DOHH2 (cell line): ENCODE results near the gene SLC39A11.

Source experiments
- H3F3A ChIP-seq: fragments of 200-600 bp; sonication (generic), shearing (Covaris generic); 2 replicates; pipeline ENCODE4 v1.6.0; 2016; ENCODE audit warnings: antibody characterized with exemption, mild to moderate bottlenecking; ENCODE audit not compliant: control insufficient read depth, insufficient read depth
- H3K27ac ChIP-seq: fragments of 200-600 bp; sonication (generic); 2 replicates; pipeline ENCODE4 v1.5.1; 2014; ENCODE audit warnings: low read depth, mild to moderate bottlenecking, low read length, moderate library complexity
- H3K27me3 ChIP-seq: fragments of 200-600 bp; sonication (generic); 2 replicates; pipeline ENCODE4 v1.6.1; 2014; ENCODE audit warnings: mild to moderate bottlenecking, low read length, mixed read lengths; ENCODE audit not compliant: control insufficient read depth
- H3K36me3 ChIP-seq: fragments of 200-600 bp; sonication (generic); 2 replicates; pipeline ENCODE4 v1.6.1; 2014; ENCODE audit warnings: mild to moderate bottlenecking, low read length, moderate library complexity, mixed read lengths; ENCODE audit not compliant: control insufficient read depth
- H3K4me1 ChIP-seq: fragments of 200-600 bp; sonication (generic); 2 replicates; pipeline ENCODE4 v1.6.1; 2014; ENCODE audit warnings: mild to moderate bottlenecking, low read length, mixed read lengths; ENCODE audit not compliant: control insufficient read depth
- H3K4me2 ChIP-seq: fragments of 200-600 bp; sonication (generic); 2 replicates; pipeline ENCODE4 v1.6.0; 2014; ENCODE audit warnings: mild to moderate bottlenecking, low read length, moderate library complexity
- H3K4me3 ChIP-seq: fragments of 200-600 bp; sonication (generic); 2 replicates; pipeline ENCODE4 v1.5.1; 2014; ENCODE audit warnings: mild to moderate bottlenecking, low read length, mixed read lengths
- H3K79me2 ChIP-seq: fragments of 200-600 bp; sonication (generic); 2 replicates; pipeline ENCODE4 v1.6.1; 2014; ENCODE audit warnings: mild to moderate bottlenecking, low read length, mixed read lengths; ENCODE audit not compliant: control insufficient read depth
- H3K9me2 ChIP-seq: fragments of 200-600 bp; sonication (generic); replicated peaks from 2 replicates; pipeline ENCODE4 v1.6.1; 2014; ENCODE audit warnings: mild to moderate bottlenecking, low read length, mixed read lengths; ENCODE audit not compliant: control insufficient read depth
- H3K9me3 ChIP-seq: fragments of 200-600 bp; sonication (generic); 2 replicates; pipeline ENCODE4 v1.6.1; 2014; ENCODE audit warnings: antibody characterized with exemption, low read length, mixed read lengths; ENCODE audit not compliant: control insufficient read depth, insufficient read depth
- H4K20me1 ChIP-seq: fragments of 200-600 bp; sonication (generic); 2 replicates; pipeline ENCODE4 v1.6.0; 2014; ENCODE audit warnings: low read depth, mild to moderate bottlenecking, antibody characterized with exemption, low read length, moderate library complexity; ENCODE audit not compliant: control insufficient read depth, insufficient read depth
- EZH2phosphoT487 ChIP-seq: fragments of 200-600 bp; sonication (generic); IDR thresholded peaks from 2 replicates; pipeline ENCODE4 v1.6.1; 2017; ENCODE audit warnings: borderline replicate concordance, mild to moderate bottlenecking, antibody characterized with exemption, low read length, moderate library complexity, mixed read lengths
- TF ChIP-seq, protein P1 (sequence below): fragments of 200-600 bp; sonication (generic); IDR thresholded peaks from one replicate; pipeline ENCODE4 v1.5.1; 2014; ENCODE audit warnings: antibody characterized with exemption, mild to moderate bottlenecking, low read depth, low read length; ENCODE audit not compliant: poor library complexity, severe bottlenecking

Gene SLC39A11

DNA sequence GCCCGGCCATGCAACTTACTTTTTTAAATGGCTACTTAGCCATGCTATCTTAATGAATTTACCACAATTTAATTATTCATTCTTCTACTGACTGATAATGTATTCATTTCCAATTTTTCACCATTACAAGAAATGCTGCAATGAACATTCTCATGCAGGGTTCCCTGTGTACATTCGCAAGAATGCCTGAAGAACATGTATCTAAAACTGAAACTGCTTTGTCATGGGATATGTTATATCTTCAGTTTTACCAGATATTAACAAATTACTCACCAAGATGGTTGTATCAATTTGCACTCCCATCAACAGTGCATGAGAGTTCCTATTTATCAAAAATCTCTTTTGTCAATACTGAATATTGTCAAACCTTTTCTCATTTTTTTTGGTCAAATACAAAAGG lies 100.8 kb downstream of the SLC39A11 start:
- TF ChIP-seq, protein P1, sequence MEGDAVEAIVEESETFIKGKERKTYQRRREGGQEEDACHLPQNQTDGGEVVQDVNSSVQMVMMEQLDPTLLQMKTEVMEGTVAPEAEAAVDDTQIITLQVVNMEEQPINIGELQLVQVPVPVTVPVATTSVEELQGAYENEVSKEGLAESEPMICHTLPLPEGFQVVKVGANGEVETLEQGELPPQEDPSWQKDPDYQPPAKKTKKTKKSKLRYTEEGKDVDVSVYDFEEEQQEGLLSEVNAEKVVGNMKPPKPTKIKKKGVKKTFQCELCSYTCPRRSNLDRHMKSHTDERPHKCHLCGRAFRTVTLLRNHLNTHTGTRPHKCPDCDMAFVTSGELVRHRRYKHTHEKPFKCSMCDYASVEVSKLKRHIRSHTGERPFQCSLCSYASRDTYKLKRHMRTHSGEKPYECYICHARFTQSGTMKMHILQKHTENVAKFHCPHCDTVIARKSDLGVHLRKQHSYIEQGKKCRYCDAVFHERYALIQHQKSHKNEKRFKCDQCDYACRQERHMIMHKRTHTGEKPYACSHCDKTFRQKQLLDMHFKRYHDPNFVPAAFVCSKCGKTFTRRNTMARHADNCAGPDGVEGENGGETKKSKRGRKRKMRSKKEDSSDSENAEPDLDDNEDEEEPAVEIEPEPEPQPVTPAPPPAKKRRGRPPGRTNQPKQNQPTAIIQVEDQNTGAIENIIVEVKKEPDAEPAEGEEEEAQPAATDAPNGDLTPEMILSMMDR: no peak
- no peak for TF ChIP-seq EZH2phosphoT487
- no peaks in the 10 kb centered on the region for H3K79me2 ChIP-seq
- H3K4me2 ChIP-seq: no peak overlapping the region
- H3K27ac ChIP-seq: no peak overlapping the region
- no peaks in the 10 kb centered on the region for H3F3A ChIP-seq
- no peaks in the 10 kb centered on the region for H3K27me3 ChIP-seq
- H4K20me1 ChIP-seq: no peaks in the 10 kb centered on the region
- no peaks in the 10 kb centered on the region for H3K4me1 ChIP-seq
- H3K9me2 ChIP-seq: no peaks in the 10 kb centered on the region
- H3K9me3 ChIP-seq: no peaks in the 10 kb centered on the region
- no peak overlapping the region for H3K4me3 ChIP-seq
- no peaks in the 10 kb centered on the region for H3K36me3 ChIP-seq

GRCh38 chr17:72989074-72989610 lies 103.3 kb downstream of the SLC39A11 start:
- H4K20me1 ChIP-seq: no peaks in the 10 kb centered on the region
- TF ChIP-seq, protein P1: no peak
- H3K79me2 ChIP-seq: no peaks in the 10 kb centered on the region
- no peaks in the 10 kb centered on the region for H3K36me3 ChIP-seq
- H3K27ac ChIP-seq: no peak overlapping the region
- H3K9me2 ChIP-seq: no peaks in the 10 kb centered on the region
- H3K9me3 ChIP-seq: no peaks in the 10 kb centered on the region
- no peaks in the 10 kb centered on the region for H3F3A ChIP-seq
- H3K4me3 ChIP-seq: no peak overlapping the region
- no peaks in the 10 kb centered on the region for H3K4me1 ChIP-seq
- no peak overlapping the region for H3K4me2 ChIP-seq
- H3K27me3 ChIP-seq: no peaks in the 10 kb centered on the region

DNA sequence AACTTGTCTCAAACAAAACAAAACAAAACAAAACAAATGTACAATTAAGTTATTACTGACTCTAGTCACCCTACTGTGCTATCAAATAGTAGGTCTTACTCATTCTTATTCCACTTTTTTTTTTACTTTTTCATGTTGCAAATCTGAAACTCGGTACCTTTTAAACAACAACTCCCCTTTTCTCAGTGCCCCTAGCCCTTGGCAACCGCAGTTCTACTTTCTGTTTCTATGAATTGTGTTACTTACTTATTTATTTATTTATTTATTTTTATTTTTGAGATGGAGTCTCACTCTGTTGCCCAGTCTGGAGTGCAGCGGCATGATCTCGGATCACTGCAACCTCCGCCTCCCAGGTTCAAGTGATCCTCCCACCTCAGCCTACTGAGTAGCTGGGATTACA lies 104.0 kb downstream of the SLC39A11 start:
- H3K27ac ChIP-seq: no peak overlapping the region
- H3K4me1 ChIP-seq: no peaks in the 10 kb centered on the region
- H4K20me1 ChIP-seq: no peaks in the 10 kb centered on the region
- no peak overlapping the region for H3K4me2 ChIP-seq
- no peaks in the 10 kb centered on the region for H3K9me2 ChIP-seq
- H3K36me3 ChIP-seq: no peaks in the 10 kb centered on the region
- no peak for TF ChIP-seq EZH2phosphoT487
- TF ChIP-seq, protein P1: no peak
- no peaks in the 10 kb centered on the region for H3F3A ChIP-seq
- H3K27me3 ChIP-seq: no peaks in the 10 kb centered on the region
- H3K79me2 ChIP-seq: no peaks in the 10 kb centered on the region
- no peaks in the 10 kb centered on the region for H3K9me3 ChIP-seq
- no peak overlapping the region for H3K4me3 ChIP-seq

DNA sequence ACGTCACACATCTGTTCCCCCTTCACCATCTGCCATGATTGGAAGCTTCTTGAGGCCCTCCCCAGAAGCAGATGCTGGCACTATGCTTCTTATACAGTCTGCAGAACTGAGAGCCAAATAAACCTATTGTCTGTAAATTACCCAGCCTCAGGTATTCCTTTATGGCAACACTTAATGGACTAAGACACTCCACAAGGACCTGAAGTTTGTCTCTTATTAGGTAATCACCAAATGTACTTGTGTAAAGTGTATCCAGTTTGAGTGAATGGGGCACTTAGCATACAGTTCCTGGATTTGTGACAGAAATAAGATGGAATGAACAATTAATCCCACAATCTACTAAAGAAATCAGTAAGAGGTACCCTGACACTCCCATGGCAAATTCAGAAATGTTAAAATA lies 105.3 kb downstream of the SLC39A11 start:
- Histone ChIP-seq H3K27ac (no peak overlapping the region), H3F3A (no peaks in the 10 kb centered on the region), H3K4me1 (no peaks in the 10 kb centered on the region), H3K79me2 (no peaks in the 10 kb centered on the region), H3K4me3 (no peak overlapping the region), H3K4me2 (no peak overlapping the region), H3K9me2 (no peaks in the 10 kb centered on the region), H3K9me3 (no peaks in the 10 kb centered on the region), H3K36me3 (no peaks in the 10 kb centered on the region), H3K27me3 (no peaks in the 10 kb centered on the region), H4K20me1 (no peaks in the 10 kb centered on the region)
- TF ChIP-seq, protein P1: no peak
- no peak for TF ChIP-seq EZH2phosphoT487
